Measurements from ENCODE around the gene SLC27A6. TPM values are rescaled to one million over a fixed set of nuclear protein-coding genes. Genes with fewer than 3 reads are reported as not detected.

SLC27A6 gene
- total and polyA plus RNA-seq, 12 donors: 11.0 to 125 (median 50.0) TPM

DNA sequence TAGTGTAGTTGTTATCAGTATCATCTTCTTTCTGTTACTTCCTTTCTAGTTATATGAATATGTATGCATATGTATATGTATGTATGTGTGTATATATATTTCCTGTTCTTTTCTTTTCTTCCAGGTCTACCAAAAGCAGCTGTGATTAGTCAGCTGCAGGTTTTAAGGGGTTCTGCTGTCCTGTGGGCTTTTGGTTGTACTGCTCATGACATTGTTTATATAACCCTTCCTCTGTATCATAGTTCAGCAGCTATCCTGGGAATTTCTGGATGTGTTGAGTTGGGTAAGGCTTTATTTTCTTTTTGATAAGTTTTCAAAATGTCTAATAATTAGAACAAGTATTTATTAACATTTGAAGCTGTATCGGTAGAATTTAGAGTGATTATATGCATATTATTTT is 23.2 kb downstream of the SLC27A6 start:
- H3K36me3 ChIP-seq: peaks cover 0 to 9% (median 0%) of the 10 kb centered on the region in 9 donors
- no peak overlapping the region for H3K4me3 ChIP-seq
- H3K9me3 ChIP-seq: no peaks in the 10 kb centered on the region
- no peaks in the 10 kb centered on the region for H3K27me3 ChIP-seq
- DNase-seq: no peak
- no peak for ATAC-seq
- 58 to 60% methylated on average over 1 of the region's 1 CpG for WGBS, 2 donors
- peaks cover 0 to 10% (median 0%) of the 10 kb centered on the region in 9 donors for H3K4me1 ChIP-seq
- H3K27ac ChIP-seq: no peak overlapping the region
- intact Hi-C loops (cut with DNase I): loop anchor here in 1 of 10 donors (5.0 kb wide), 1 partner anchor 776 kb away; no protein-coding TSS in a partner anchor
- TF ChIP-seq, protein P1, sequence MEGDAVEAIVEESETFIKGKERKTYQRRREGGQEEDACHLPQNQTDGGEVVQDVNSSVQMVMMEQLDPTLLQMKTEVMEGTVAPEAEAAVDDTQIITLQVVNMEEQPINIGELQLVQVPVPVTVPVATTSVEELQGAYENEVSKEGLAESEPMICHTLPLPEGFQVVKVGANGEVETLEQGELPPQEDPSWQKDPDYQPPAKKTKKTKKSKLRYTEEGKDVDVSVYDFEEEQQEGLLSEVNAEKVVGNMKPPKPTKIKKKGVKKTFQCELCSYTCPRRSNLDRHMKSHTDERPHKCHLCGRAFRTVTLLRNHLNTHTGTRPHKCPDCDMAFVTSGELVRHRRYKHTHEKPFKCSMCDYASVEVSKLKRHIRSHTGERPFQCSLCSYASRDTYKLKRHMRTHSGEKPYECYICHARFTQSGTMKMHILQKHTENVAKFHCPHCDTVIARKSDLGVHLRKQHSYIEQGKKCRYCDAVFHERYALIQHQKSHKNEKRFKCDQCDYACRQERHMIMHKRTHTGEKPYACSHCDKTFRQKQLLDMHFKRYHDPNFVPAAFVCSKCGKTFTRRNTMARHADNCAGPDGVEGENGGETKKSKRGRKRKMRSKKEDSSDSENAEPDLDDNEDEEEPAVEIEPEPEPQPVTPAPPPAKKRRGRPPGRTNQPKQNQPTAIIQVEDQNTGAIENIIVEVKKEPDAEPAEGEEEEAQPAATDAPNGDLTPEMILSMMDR (IDR thresholded peaks at IDR 0.05): no peak

DNA sequence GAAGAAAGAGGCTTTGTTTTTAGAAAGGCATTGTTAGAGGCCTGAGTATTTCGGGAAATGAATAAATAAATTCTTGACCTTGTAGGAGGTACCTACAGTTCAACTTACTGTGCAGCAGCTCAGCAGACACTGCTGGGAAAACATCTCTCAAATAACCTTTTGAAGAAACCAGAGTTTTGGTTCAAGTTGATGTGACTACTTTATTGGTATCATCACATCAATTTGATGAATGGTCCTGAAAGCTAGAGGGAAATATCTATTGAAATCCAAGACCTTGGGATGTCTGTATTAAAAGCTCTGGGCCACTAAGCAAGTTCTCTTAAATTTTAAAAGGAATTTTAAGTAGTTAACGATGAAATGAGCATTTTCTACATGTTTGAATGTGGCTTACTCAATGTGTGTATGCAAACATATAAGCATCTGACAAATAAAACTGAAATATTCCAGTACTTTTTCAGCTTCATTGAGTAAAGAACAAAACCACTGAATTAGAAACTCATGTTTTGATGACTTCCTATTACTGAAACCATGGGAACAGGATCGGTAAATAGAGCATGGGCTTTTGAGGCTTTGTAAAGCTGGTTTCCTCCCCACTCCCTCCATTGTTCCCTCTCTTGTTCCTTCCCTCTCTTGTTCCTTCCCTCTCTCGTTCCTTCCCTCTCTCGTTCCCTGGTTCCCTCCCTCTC is 36.7 kb downstream of the SLC27A6 start:
- Histone ChIP-seq H3K4me1 (peaks cover 0 to 5% (median 0%) of the 10 kb centered on the region in 9 donors), H3K36me3 (peaks cover 0 to 4% (median 0%) of the 10 kb centered on the region in 9 donors), H3K27me3 (no peaks in the 10 kb centered on the region), H3K9me3 (no peaks in the 10 kb centered on the region), H3K27ac (no peak overlapping the region), H3K4me3 (no peak overlapping the region)
- 54 to 60% methylated on average over 5 of the region's 5 CpGs for WGBS, 2 donors
- ATAC-seq: no peak
- intact Hi-C loops (cut with DNase I): no loop called here
- TF ChIP-seq, protein P1 (IDR thresholded peaks at IDR 0.05): no peak
- DNase-seq: no peak

DNA sequence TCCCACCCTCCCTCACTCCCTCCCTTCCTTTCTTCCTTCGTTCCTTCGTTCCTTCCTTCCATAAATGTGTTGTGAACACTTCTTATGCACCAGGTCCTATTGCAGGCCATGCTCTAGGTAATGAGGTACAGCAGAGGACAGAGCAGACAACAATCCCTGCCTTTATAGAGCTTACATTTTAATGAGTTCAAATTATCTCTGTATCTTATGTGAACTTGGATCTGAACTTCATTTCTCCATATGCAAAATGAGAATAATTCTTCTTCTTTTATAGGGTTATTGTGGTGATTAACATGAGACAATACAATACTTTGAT is 37.2 kb downstream of the SLC27A6 start:
- DNase-seq: no peak
- Histone ChIP-seq H3K27ac (no peak overlapping the region), H3K27me3 (no peaks in the 10 kb centered on the region), H3K9me3 (no peaks in the 10 kb centered on the region), H3K4me3 (no peak overlapping the region), H3K36me3 (peaks cover 0 to 4% (median 0%) of the 10 kb centered on the region in 9 donors), H3K4me1 (peaks cover 0 to 5% (median 0%) of the 10 kb centered on the region in 9 donors)
- ATAC-seq: no peak
- WGBS, 2 donors: 50 to 54% methylated on average over 2 of the region's 2 CpGs
- TF ChIP-seq, protein P1 (IDR thresholded peaks at IDR 0.05): no peak
- intact Hi-C loops (cut with DNase I): no loop called here

DNA sequence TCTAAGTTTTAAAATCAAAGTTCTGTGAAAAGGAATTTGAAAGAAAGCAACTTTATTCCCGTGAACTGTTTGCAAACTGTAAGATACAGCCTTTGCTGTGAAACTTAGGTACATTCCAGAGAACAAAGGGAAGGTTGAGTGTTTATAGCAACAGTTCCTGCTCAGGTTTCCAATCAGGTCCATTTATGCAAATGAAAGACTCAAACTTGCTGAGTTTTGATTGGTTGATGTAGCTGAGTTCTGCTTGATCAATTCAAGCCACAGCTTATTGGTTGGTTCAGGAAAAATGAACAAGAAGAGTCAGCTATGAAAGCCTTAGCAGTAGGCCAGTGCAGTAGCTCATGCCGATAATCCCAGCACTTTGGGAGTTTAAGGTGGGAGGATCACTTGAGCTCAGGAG is 37.9 kb downstream of the SLC27A6 start:
- intact Hi-C loops (cut with DNase I): no loop called here
- no peaks in the 10 kb centered on the region for H3K27me3 ChIP-seq
- no peaks in the 10 kb centered on the region for H3K9me3 ChIP-seq
- 85 to 96% methylated on average over 2 of the region's 2 CpGs for WGBS, 2 donors
- peaks cover 0 to 5% (median 0%) of the 10 kb centered on the region in 9 donors for H3K4me1 ChIP-seq
- DNase-seq (no peak), ATAC-seq (peak in 1 of 8 donors; percentile 20)
- H3K4me3 ChIP-seq: no peak overlapping the region
- peaks cover 0 to 4% (median 0%) of the 10 kb centered on the region in 9 donors for H3K36me3 ChIP-seq
- no peak overlapping the region for H3K27ac ChIP-seq
- TF ChIP-seq, protein P1 (IDR thresholded peaks at IDR 0.05): no peak

Data from heart right ventricle (tissue), 16 donors.